HG03520 (cell line): Measurements from ENCODE around the gene RPRD2.

Experiments
- ATAC-seq: cut with Tn5 transposase; IDR thresholded peaks from one replicate; pipeline ENCODE4 v1.9.1; 2021; ENCODE audit warnings: mild to moderate bottlenecking, moderate library complexity; ENCODE audit not compliant: unreplicated experiment

The RPRD2 gene

GRCh38 chr1:150512846-150513245 lies 148.9 kb downstream of the RPRD2 start:
- no peak for ATAC-seq

DNA sequence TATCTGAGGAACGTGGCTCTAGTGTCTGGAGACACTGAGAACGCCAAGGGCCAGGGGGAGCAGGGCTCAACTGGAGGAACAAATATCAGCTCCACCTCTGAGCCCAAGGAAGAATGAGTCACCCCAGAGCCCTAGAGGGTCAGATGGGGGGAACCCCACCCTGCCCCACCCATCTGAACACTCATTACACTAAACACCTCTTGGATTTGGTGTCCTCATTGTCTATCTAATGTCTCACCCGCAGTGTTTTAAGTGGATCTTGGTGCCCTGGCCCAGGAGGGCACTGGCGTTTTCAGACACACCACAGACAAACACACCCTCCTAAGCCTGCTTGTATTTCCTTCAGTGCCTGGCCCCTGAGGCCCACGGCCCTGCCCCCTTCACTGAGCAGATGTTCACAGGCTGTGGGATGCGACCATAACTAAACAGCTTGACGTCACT lies 149.4 kb downstream of the RPRD2 start:
- ATAC-seq, result no peak

GRCh38 chr1:150514260-150514659 lies 150.3 kb downstream of the RPRD2 start:
- ATAC-seq, result no peak

GRCh38 chr1:150514913-150515327 lies 151.0 kb downstream of the RPRD2 start:
- no peak for ATAC-seq

DNA sequence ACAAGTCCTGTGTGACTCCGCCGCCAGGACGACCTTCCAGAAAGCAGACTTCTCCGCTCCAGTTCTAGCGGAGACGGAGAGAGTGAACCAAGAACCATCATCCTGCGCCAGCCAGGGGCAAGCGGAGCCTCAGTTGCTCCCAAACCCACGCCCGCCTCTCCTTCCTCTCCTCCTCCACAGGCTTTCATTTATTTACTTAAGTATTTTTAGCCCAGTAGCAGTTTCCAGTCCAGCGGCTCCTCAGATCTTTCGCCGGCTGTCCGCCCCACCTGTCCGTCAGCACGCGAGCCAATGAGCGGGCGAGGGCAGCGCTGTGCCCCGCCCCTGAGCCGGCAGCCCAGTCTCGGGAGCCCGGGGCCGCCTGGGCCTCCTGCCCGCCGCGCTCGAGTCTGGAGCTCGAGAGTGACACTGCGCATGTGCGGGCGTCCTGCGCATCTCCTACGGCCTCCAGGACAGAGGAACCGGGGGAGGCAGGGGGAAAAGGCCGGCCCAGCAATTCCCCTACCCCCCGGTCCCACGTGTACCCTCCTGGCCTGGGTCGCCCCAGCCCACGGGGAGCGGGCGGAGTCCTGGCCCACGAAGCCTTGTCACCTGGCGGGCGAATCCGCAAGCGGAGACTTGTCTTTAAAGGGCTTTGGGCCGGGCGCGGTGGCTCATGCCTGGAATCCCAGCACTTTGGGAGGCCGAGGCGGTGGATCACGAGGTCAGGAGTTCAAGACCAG lies 151.5 kb downstream of the RPRD2 start, which contains the start of gene FALEC:
Gene FALEC (plus strand): TSS at position 425 of the 722 bp plus-strand sequence.
- ATAC-seq, result peak; percentile 91

- no peak for ATAC-seq
These were observed 152.2 kb downstream of the RPRD2 start for GRCh38 chr1:150516050-150516591.

- ATAC-seq, result no peak
These were observed 152.7 kb downstream of the RPRD2 start for GRCh38 chr1:150516616-150517015.

- no peak for ATAC-seq
These were observed 157.4 kb downstream of the RPRD2 start for GRCh38 chr1:150521196-150521968.

DNA sequence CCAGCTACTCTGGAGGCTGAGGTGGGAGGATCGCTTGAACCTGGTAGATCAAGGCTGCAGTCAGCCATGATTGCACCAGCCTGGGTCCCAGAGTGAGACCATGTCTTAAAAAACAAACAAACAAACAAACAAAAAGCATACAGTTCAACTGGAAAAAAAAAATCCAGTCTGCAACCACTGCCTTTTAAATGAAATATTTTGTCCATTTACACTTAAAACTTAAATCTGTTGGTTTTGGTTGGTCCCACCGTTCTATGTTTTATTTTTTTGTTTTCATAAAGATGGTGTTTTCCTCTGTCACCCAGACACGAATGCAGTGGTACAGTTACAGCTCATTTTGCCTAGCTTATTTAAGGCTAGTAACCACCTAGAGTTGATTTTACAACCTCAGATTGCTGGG lies 161.4 kb downstream of the RPRD2 start:
- ATAC-seq, result no peak
